Immature natural killer cell (primary cell): ENCODE measurements around the gene ARHGAP32. TPM values are rescaled to one million over a fixed set of nuclear protein-coding genes. Genes with fewer than 3 reads are reported as not detected.

Experiments
- DNase-seq, 3 donors: peaks; one replicate each; pipeline ENCODE4 v3.0.0; 2022; ENCODE audit warnings: mixed read lengths in 1 of 3
- H3K27ac Mint-ChIP-seq, 6 donors: one replicate each; pipeline ENCODE4 v1.8.0; 2020; ENCODE audit warnings: mixed read lengths in 6 of 6, mild to moderate bottlenecking in 5 of 6, inconsistent platforms in 4 of 6, moderate library complexity in 3 of 6
- H3K27me3 Mint-ChIP-seq, 3 donors: one replicate each; pipeline ENCODE4 v1.8.0; 2020 to 2021; ENCODE audit warnings: low read depth in 3 of 3, mild to moderate bottlenecking in 3 of 3, mixed read lengths in 3 of 3, moderate library complexity in 3 of 3, inconsistent platforms in 1 of 3
- H3K36me3 Mint-ChIP-seq, 3 donors: one replicate each; pipeline ENCODE4 v1.8.0; 2020; ENCODE audit warnings: mixed read lengths in 3 of 3, inconsistent platforms in 2 of 3, mild to moderate bottlenecking in 2 of 3
- H3K4me1 Mint-ChIP-seq, 2 donors: one replicate each; pipeline ENCODE4 v1.8.0; 2020; ENCODE audit warnings: inconsistent platforms in 2 of 2, mild to moderate bottlenecking in 2 of 2, mixed read lengths in 2 of 2, moderate library complexity in 1 of 2
- H3K4me3 Mint-ChIP-seq, 5 donors: one replicate each; pipeline ENCODE4 v1.8.0; 2020; ENCODE audit warnings: mild to moderate bottlenecking in 5 of 5, mixed read lengths in 5 of 5, inconsistent platforms in 3 of 5, moderate library complexity in 3 of 5
- H3K9me3 Mint-ChIP-seq, 6 donors: one replicate each; pipeline ENCODE4 v1.8.0; 2020; ENCODE audit warnings: mild to moderate bottlenecking in 6 of 6, mixed read lengths in 6 of 6, inconsistent platforms in 4 of 6, moderate library complexity in 3 of 6
- polyA plus RNA-seq, 3 donors: library from polyadenylated mRNA; unstranded; fragments of 300-500 nt; fragmentation: Illumina TruSeq; gene quantifications; one replicate each; pipeline ENCODE4 v1.2.3, GENCODE V29; 2021

The ARHGAP32 gene
- polyA plus RNA-seq, 3 donors from 2014 or later, result 0.23 to 1.8 (median 0.69) TPM

- peaks cover 38 to 45% of the 10 kb centered on the region in 2 donors for H3K4me1 Mint-ChIP-seq
- peaks cover 0 to 8% (median 5%) of the 10 kb centered on the region in 3 donors for H3K36me3 Mint-ChIP-seq
- H3K27me3 Mint-ChIP-seq, result peaks cover 0 to 3% (median 0%) of the 10 kb centered on the region in 3 donors
- H3K9me3 Mint-ChIP-seq, result no peaks in the 10 kb centered on the region
- H3K4me3 Mint-ChIP-seq, result peak overlapping the region in 4 of 5 donors; percentile 23 to 72 (median 51)
- peak; percentile 7 to 16 (median 11) for DNase-seq
- H3K27ac Mint-ChIP-seq, result peak overlapping the region in 1 of 6 donors; percentile 8
Measured at GRCh38 chr11:128965485-128965884, 226.6 kb downstream of the ARHGAP32 start.

GRCh38 chr11:128964463-128964930, 227.6 kb downstream of the ARHGAP32 start:
- Mint-ChIP-seq H3K9me3 (no peaks in the 10 kb centered on the region), H3K36me3 (peaks cover 0 to 2% (median 0%) of the 10 kb centered on the region in 3 donors), H3K27me3 (peaks cover 0 to 5% (median 0%) of the 10 kb centered on the region in 3 donors), H3K27ac (peak overlapping the region in 3 of 6 donors; percentile 14 to 53 (median 38)), H3K4me3 (peak overlapping the region; percentile 7 to 58 (median 31)), H3K4me1 (peaks cover 32 to 38% of the 10 kb centered on the region in 2 donors)
- no peak for DNase-seq

- peaks cover 0 to 2% (median 0%) of the 10 kb centered on the region in 6 donors for H3K9me3 Mint-ChIP-seq
- peak overlapping the region in 4 of 6 donors; percentile 21 to 53 (median 32) for H3K27ac Mint-ChIP-seq
- peaks cover 32 to 38% of the 10 kb centered on the region in 2 donors for H3K4me1 Mint-ChIP-seq
- no peaks in the 10 kb centered on the region for H3K36me3 Mint-ChIP-seq
- H3K4me3 Mint-ChIP-seq, result peak overlapping the region; percentile 7 to 58 (median 37)
- peaks cover 0 to 10% (median 0%) of the 10 kb centered on the region in 3 donors for H3K27me3 Mint-ChIP-seq
- peak in 2 of 3 donors; percentile 15 to 17 for DNase-seq
Measured at GRCh38 chr11:128963744-128964325, 228.3 kb downstream of the ARHGAP32 start.

DNA sequence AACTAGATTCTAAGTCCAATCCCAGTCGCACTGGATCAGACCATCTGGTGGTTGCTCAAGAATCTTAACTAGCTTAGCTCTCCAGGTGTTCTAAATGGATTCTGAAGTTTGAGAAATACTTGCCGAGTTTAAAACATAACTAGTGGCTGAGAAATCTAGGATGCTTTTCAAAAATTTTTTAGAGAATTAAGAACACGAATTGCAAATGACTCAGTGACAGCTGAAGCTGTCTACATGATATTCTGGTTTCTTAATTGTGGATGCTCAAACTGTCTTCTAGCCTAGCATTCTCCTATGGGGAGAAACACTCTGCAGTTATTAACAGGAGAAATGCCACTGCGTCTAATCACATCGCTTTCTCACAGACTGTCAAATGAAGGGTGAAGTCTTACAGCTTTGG, 229.2 kb downstream of the ARHGAP32 start:
- peaks cover 0 to 10% (median 1%) of the 10 kb centered on the region in 3 donors for H3K27me3 Mint-ChIP-seq
- H3K27ac Mint-ChIP-seq, result peak overlapping the region in 3 of 6 donors; percentile 61 to 71 (median 71)
- H3K36me3 Mint-ChIP-seq, result no peaks in the 10 kb centered on the region
- H3K9me3 Mint-ChIP-seq, result peaks cover 0 to 2% (median 0%) of the 10 kb centered on the region in 6 donors
- H3K4me3 Mint-ChIP-seq, result peak overlapping the region in 4 of 5 donors; percentile 9 to 87 (median 80)
- no peak for DNase-seq
- peaks cover 32 to 38% of the 10 kb centered on the region in 2 donors for H3K4me1 Mint-ChIP-seq

DNA sequence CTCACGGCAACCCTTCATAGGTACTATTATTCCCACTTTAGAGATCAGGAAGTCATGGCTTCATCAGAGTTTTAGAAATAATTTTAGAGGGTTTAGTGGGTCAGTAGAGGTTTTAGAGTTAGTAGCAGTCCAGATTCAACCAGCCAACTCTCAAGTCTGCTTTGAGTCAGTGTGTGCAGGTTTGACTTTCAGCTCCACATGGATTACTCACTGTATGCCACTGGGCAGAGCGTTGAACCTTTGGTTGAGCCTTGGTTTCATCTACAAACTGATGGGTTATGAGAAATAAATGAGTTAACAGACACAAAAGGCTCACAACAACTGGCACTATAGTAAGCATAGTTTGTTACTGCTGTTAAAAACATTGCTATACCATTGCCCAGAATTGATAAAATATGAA, 230.5 kb downstream of the ARHGAP32 start:
- DNase-seq, result no peak
- Mint-ChIP-seq H3K9me3 (peaks cover 0 to 2% (median 0%) of the 10 kb centered on the region in 6 donors), H3K36me3 (no peaks in the 10 kb centered on the region), H3K4me3 (no peak overlapping the region), H3K27me3 (peaks cover 0 to 7% (median 4%) of the 10 kb centered on the region in 3 donors), H3K27ac (no peak overlapping the region), H3K4me1 (peaks cover 32 to 38% of the 10 kb centered on the region in 2 donors)

GRCh38 chr11:128957202-128957482, 235.0 kb downstream of the ARHGAP32 start:
- no peak for DNase-seq
- peaks cover 0 to 2% (median 0%) of the 10 kb centered on the region in 6 donors for H3K9me3 Mint-ChIP-seq
- H3K4me3 Mint-ChIP-seq, result no peak overlapping the region
- no peak overlapping the region for H3K27ac Mint-ChIP-seq
- H3K27me3 Mint-ChIP-seq, result peaks cover 2 to 9% (median 9%) of the 10 kb centered on the region in 3 donors
- no peaks in the 10 kb centered on the region for H3K4me1 Mint-ChIP-seq
- H3K36me3 Mint-ChIP-seq, result no peaks in the 10 kb centered on the region

DNA sequence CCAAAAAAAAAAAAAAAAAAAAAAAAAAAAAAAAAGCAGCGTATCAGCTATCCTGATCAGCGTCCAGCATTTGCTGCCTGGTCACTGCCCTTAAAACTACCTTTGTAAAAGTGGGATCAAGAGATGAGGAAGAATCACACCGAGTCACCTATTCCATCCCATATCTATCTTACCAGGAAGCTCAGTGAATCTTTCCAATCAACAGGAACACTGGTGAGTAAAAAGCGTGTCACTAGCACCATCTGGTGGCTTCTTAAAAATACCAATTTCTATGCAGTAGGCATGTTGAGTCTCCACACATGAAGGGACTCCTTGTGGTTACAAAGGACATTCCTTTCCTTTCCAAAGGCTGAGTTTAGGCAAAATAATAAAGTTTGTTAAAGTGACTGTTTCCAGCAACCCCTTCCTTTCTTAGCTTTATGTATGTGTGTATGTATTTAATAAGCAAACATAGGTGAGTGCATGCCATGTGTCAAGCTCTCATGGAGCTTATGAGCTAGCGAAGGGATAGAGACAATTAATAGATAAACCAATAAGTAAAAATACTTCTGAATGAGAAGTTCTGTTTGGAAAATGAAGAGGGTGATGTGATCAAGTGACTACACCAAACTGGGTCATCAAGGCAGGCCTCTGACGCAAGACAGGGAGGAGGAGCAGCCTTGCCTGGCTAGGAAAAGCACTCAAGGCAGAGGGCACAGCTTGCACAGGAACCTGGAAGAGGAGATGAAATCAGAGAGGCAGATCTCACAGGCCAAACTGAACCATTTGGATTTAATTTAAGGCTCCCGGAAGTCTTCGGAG, 235.5 kb downstream of the ARHGAP32 start:
- Mint-ChIP-seq H3K27me3 (peaks cover 2 to 9% (median 9%) of the 10 kb centered on the region in 3 donors), H3K4me1 (no peaks in the 10 kb centered on the region), H3K27ac (no peak overlapping the region), H3K9me3 (peaks cover 0 to 2% (median 0%) of the 10 kb centered on the region in 6 donors), H3K36me3 (no peaks in the 10 kb centered on the region), H3K4me3 (peak overlapping the region in 1 of 5 donors; percentile 28)
- DNase-seq, result peak; percentile 45 to 60 (median 51)

- H3K4me1 Mint-ChIP-seq, result no peaks in the 10 kb centered on the region
- no peak for DNase-seq
- H3K27me3 Mint-ChIP-seq, result peaks cover 2 to 9% (median 9%) of the 10 kb centered on the region in 3 donors
- no peaks in the 10 kb centered on the region for H3K36me3 Mint-ChIP-seq
- H3K4me3 Mint-ChIP-seq, result no peak overlapping the region
- no peak overlapping the region for H3K27ac Mint-ChIP-seq
- peaks cover 0 to 2% (median 0%) of the 10 kb centered on the region in 6 donors for H3K9me3 Mint-ChIP-seq
Measured at GRCh38 chr11:128955636-128956035, 236.5 kb downstream of the ARHGAP32 start.

DNA sequence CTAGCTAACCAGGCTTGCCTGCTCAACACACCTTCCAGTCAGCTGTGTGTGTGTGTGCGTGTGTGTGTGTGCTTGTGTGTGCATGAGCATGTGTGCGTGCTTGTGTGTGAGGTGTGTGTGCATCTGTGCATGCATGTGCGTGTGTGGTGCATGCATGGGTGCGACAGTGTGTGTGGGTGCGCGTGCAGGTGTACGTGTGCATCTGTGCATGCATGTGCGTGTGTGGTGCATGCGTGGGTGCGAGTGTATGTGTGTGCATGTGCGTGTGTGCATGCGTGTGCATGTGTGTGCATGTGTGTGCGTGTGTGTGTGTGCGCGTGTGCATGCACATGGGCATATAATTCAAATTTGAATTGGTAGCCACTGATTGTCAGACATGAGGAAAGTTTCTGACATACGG, 239.0 kb downstream of the ARHGAP32 start:
- H3K27ac Mint-ChIP-seq, result no peak overlapping the region

DNA sequence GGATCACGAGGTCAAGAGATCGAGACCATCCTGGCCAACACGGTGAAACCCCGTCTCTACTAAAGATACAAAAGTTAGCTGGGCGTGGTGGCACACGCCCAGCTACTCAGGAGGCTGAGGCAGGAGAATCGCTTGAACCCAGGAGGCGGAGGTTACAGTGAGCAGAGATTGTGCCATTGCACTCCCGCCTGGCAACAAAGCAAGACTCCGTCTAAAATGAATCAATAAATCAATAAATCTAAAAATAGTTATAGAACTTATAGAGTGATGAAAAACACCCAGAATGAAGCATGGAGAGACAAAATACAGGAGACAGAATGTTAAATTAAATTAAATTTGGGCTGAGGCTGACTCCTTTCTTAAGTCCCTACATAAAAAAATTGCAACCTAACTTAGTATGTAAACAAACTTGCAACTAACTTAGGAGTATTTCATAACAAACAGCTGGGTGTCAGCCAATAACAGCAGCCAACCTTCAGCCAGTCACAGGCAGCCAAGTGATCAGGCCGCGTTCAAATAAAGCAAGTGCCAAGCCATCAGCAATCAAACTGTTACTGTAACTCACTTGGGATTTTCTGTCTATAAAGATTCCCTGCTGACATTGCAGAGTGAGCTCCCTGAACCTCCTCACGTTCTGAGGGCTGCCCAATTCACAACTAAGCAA, 242.2 kb downstream of the ARHGAP32 start:
- Mint-ChIP-seq H3K27me3 (peaks cover 0 to 5% (median 4%) of the 10 kb centered on the region in 3 donors), H3K4me1 (no peaks in the 10 kb centered on the region), H3K9me3 (no peaks in the 10 kb centered on the region), H3K36me3 (no peaks in the 10 kb centered on the region), H3K27ac (no peak overlapping the region), H3K4me3 (no peak overlapping the region)
- DNase-seq, result no peak

More for the DNA sequence above, 239.0 kb downstream of the ARHGAP32 start:
- Mint-ChIP-seq H3K9me3 (peaks cover 0 to 1% (median 0%) of the 10 kb centered on the region in 6 donors), H3K36me3 (no peaks in the 10 kb centered on the region), H3K4me3 (no peak overlapping the region), H3K4me1 (no peaks in the 10 kb centered on the region), H3K27me3 (peaks cover 2 to 7% (median 2%) of the 10 kb centered on the region in 3 donors)
- no peak for DNase-seq

DNA sequence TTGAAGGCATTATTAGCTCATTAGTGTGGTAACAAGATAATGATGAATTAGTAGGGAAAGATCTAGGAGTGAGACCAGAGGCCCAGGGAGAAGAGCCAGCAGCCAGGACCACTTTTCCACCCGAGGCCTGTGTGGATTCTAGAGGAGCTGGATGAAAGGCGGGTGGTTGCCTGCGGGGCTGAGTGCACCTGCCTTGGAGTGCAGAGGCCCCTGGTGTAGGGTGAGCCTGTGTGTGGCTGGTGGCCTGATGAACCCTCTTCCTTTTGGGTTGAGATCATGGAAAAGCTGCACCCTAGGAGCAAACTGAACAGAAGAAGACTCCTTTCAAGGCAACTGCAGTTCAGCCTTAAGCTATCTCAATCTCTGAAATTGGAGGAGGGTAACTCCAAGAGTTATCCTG, 243.5 kb downstream of the ARHGAP32 start:
- DNase-seq, result peak in 2 of 3 donors; percentile 10 to 16
- H3K4me3 Mint-ChIP-seq, result no peak overlapping the region
- no peaks in the 10 kb centered on the region for H3K36me3 Mint-ChIP-seq
- H3K27me3 Mint-ChIP-seq, result peaks cover 0 to 2% (median 1%) of the 10 kb centered on the region in 3 donors
- H3K27ac Mint-ChIP-seq, result no peak overlapping the region
- no peaks in the 10 kb centered on the region for H3K9me3 Mint-ChIP-seq
- no peaks in the 10 kb centered on the region for H3K4me1 Mint-ChIP-seq

DNA sequence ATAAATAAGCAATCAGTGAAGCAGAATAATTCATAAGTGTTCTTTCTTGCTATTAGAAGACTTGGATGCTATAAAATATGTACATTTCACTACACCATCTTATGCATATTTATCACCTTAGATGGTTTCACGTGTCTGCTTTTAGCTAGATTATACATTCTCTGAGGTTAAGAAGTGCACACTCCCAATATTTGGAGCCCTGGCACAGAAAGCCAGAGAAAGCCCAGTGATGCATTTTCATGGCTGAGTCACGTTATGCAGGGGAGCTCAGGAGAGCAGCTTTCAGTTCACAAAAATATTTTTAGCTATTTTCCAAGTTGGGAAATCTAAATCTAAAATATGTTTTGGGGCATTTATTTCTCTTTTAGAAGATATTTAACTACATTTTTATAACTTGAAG, 244.4 kb downstream of the ARHGAP32 start:
- Mint-ChIP-seq H3K9me3 (no peaks in the 10 kb centered on the region), H3K27ac (no peak overlapping the region), H3K36me3 (no peaks in the 10 kb centered on the region), H3K4me1 (no peaks in the 10 kb centered on the region), H3K4me3 (no peak overlapping the region), H3K27me3 (peaks cover 0 to 1% (median 0%) of the 10 kb centered on the region in 3 donors)
- no peak for DNase-seq

DNA sequence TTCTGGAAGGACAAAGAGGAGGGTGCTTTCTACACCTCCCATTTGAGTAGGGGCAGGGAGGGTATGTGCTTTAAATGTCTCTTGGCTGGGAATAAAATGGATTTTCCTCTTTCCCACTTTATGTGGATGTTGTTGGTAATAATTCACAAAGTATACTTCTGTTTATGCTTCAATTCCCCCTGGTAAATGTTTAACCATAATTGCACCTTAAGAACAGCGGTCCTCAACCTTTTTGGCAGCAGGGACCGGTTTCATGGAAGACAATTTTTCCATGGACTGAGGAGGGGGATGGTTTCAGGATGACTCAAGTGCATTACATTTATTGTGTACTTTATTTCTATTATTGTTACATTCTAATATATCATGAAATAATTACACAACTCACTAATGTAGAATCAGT, 245.5 kb downstream of the ARHGAP32 start:
- Mint-ChIP-seq H3K27me3 (peaks cover 0 to 1% (median 0%) of the 10 kb centered on the region in 3 donors), H3K4me3 (no peak overlapping the region), H3K4me1 (no peaks in the 10 kb centered on the region), H3K27ac (no peak overlapping the region), H3K36me3 (no peaks in the 10 kb centered on the region), H3K9me3 (no peaks in the 10 kb centered on the region)
- DNase-seq, result no peak
